CD4-positive, alpha-beta T cell (primary cell): ENCODE measurements around the gene TTC9. TPM values are rescaled to one million over a fixed set of nuclear protein-coding genes. Genes with fewer than 3 reads are reported as not detected.

ENCODE experiments used
- ATAC-seq: fragments of 200-7000 bp; cut with Tn5 transposase; one replicate; pipeline ENCODE4 v1.10.0; 2022; ENCODE audit warnings: mild to moderate bottlenecking; ENCODE audit not compliant: poor library complexity
- CTCF ChIA-PET: fragments of 350-600 bp; sonication (Branson Sonifier 250); formaldehyde crosslinking; loops from one replicate; lab custom pipeline; 2021; ENCODE audit warnings: antibody characterized with exemption, inconsistent platforms; lab: Charles Lee
- POLR2A ChIA-PET: fragments of 350-600 bp; sonication (Branson Sonifier 250); formaldehyde crosslinking; loops from one replicate; lab custom pipeline; 2021; ENCODE audit warnings: antibody characterized with exemption, inconsistent platforms; lab: Charles Lee
- DNase-seq, 14 experiments: peaks; one replicate each; pipeline ENCODE4 v3.0.0-alpha.2; 2013 to 2020; ENCODE audit warnings: mixed read lengths in 2 of 14
- H3K27ac ChIP-seq, 2 donors: one replicate each; pipeline versions ENCODE4 v1.5.1 to v1.7.0; 2013; ENCODE audit warnings: low read length in 2 of 2, low read depth in 1 of 2, mild to moderate bottlenecking in 1 of 2
- H3K27me3 ChIP-seq, 2 experiments: 1 replicate in 1 of 2; 2 replicates in 1 of 2; pipeline versions ENCODE4 v1.6.1 to v1.7.0; 2013; ENCODE audit warnings: low read length in 2 of 2, control low read depth in 1 of 2, mild to moderate bottlenecking in 1 of 2, moderate library complexity in 1 of 2; ENCODE audit not compliant: insufficient read depth in 2 of 2, control insufficient read depth in 1 of 2
- H3K36me3 ChIP-seq: one replicate; pipeline ENCODE4 v1.6.1; 2013; ENCODE audit warnings: low read length, control low read depth; ENCODE audit not compliant: insufficient read depth
- H3K4me1 ChIP-seq: one replicate; pipeline ENCODE4 v1.6.1; 2013; ENCODE audit warnings: low read length, control low read depth; ENCODE audit not compliant: insufficient read depth
- H3K4me3 ChIP-seq: one replicate; pipeline ENCODE4 v1.5.1; 2013; ENCODE audit warnings: mild to moderate bottlenecking, low read length, moderate library complexity
- H3K9me3 ChIP-seq, 2 experiments: 1 replicate in 1 of 2; 2 replicates in 1 of 2; pipeline versions ENCODE4 v1.6.1 to v1.7.0; 2013; ENCODE audit warnings: low read length in 2 of 2, mild to moderate bottlenecking in 2 of 2, control low read depth in 1 of 2, moderate library complexity in 1 of 2; ENCODE audit not compliant: control insufficient read depth in 1 of 2, insufficient read depth in 1 of 2
- H3K27ac Mint-ChIP-seq: one replicate; pipeline ENCODE4 v1.8.0; 2020; ENCODE audit warnings: mixed read lengths
- H3K27me3 Mint-ChIP-seq: one replicate; pipeline ENCODE4 v1.8.0; 2021; ENCODE audit warnings: mixed read lengths
- H3K36me3 Mint-ChIP-seq: one replicate; pipeline ENCODE4 v1.8.0; 2021; ENCODE audit warnings: low read depth, mixed read lengths
- H3K4me1 Mint-ChIP-seq: one replicate; pipeline ENCODE4 v1.8.0; 2021; ENCODE audit warnings: low read depth, mixed read lengths
- H3K4me3 Mint-ChIP-seq: one replicate; pipeline ENCODE4 v1.8.0; 2020; ENCODE audit warnings: mild to moderate bottlenecking, mixed read lengths
- H3K9me3 Mint-ChIP-seq: one replicate; pipeline ENCODE4 v1.8.0; 2020; ENCODE audit warnings: mixed read lengths
- CTCF ChIP-seq: fragments of 200-600 bp; IDR thresholded peaks from one replicate; pipeline ENCODE4 v1.8.0; 2022; ENCODE audit warnings: antibody characterized with exemption, mild to moderate bottlenecking
- intact Hi-C, 2 experiments: fragments of 100-400 bp; cut with DNase I in 1 of 2; cut with micrococcal nuclease in 1 of 2; formaldehyde crosslinking; loops; one replicate each; pipeline versions ENCODE4 v1.15.1 to v1.9.0; 2023 to 2025; cut with DNase I, micrococcal nuclease
- total RNA-seq, 174 experiments: library from RNA in 2 of 174; stranded (reverse) in 2 of 174; gene quantifications; one replicate each; pipeline ENCODE4 v1.2.3 and lab custom pipeline; 2021 to 2026

Gene TTC9
- total RNA-seq, 2 experiments from 2014 or later, result 6.8 to 7.0 TPM

GRCh38 chr14:70721542-70721941, 79.8 kb downstream of the TTC9 start:
- ATAC-seq (no peak), DNase-seq (no peak)
- H3K9me3 Mint-ChIP-seq, result no peaks in the 10 kb centered on the region
- Histone ChIP-seq H3K27ac (no peak overlapping the region), H3K4me1 (no peaks in the 10 kb centered on the region), H3K36me3 (no peaks in the 10 kb centered on the region), H3K4me3 (no peak overlapping the region), H3K9me3 (no peaks in the 10 kb centered on the region), H3K27me3 (no peaks in the 10 kb centered on the region)
- no peak overlapping the region for H3K27ac Mint-ChIP-seq
- no peak overlapping the region for H3K4me3 Mint-ChIP-seq
- no peaks in the 10 kb centered on the region for H3K27me3 Mint-ChIP-seq
- H3K4me1 Mint-ChIP-seq, result no peaks in the 10 kb centered on the region
- no peak for TF ChIP-seq CTCF
- H3K36me3 Mint-ChIP-seq, result no peaks in the 10 kb centered on the region
- ChIA-PET POLR2A (interaction anchor here (0.6 kb wide), 1 partner anchor 95 kb away, joined by 3 read pairs; no protein-coding TSS in a partner anchor), CTCF (no interaction called here)
- intact Hi-C loops, result no loop called here

GRCh38 chr14:70722418-70722817, 80.7 kb downstream of the TTC9 start:
- ChIA-PET CTCF (no interaction called here), POLR2A (no interaction called here)
- Histone ChIP-seq H3K27ac (no peak overlapping the region), H3K4me1 (no peaks in the 10 kb centered on the region), H3K36me3 (no peaks in the 10 kb centered on the region), H3K9me3 (no peaks in the 10 kb centered on the region), H3K27me3 (no peaks in the 10 kb centered on the region), H3K4me3 (no peak overlapping the region)
- no peak for ATAC-seq
- no peaks in the 10 kb centered on the region for H3K9me3 Mint-ChIP-seq
- no peak for DNase-seq
- H3K4me1 Mint-ChIP-seq, result no peaks in the 10 kb centered on the region
- intact Hi-C loops, result no loop called here
- H3K27ac Mint-ChIP-seq, result no peak overlapping the region
- no peaks in the 10 kb centered on the region for H3K36me3 Mint-ChIP-seq
- no peak for TF ChIP-seq CTCF
- no peaks in the 10 kb centered on the region for H3K27me3 Mint-ChIP-seq
- H3K4me3 Mint-ChIP-seq, result no peak overlapping the region

- H3K9me3 Mint-ChIP-seq, result no peaks in the 10 kb centered on the region
- Histone ChIP-seq H3K36me3 (no peaks in the 10 kb centered on the region), H3K4me1 (no peaks in the 10 kb centered on the region), H3K9me3 (no peaks in the 10 kb centered on the region), H3K27ac (no peak overlapping the region), H3K27me3 (no peaks in the 10 kb centered on the region), H3K4me3 (no peak overlapping the region)
- H3K36me3 Mint-ChIP-seq, result no peaks in the 10 kb centered on the region
- intact Hi-C loops, result no loop called here
- ChIA-PET POLR2A (no interaction called here), CTCF (no interaction called here)
- no peaks in the 10 kb centered on the region for H3K4me1 Mint-ChIP-seq
- ATAC-seq (no peak), DNase-seq (no peak)
- TF ChIP-seq CTCF, result no peak
- H3K27me3 Mint-ChIP-seq, result no peaks in the 10 kb centered on the region
- no peak overlapping the region for H3K4me3 Mint-ChIP-seq
- no peak overlapping the region for H3K27ac Mint-ChIP-seq
Observed at GRCh38 chr14:70723276-70723675, 81.6 kb downstream of the TTC9 start.
